GM06990 (cell line): ENCODE measurements around the gene RALGPS1.

ENCODE experiments used
- DNase-seq: peaks from one replicate; pipeline ENCODE4 v3.0.0-alpha.2; 2011; ENCODE audit not compliant: insufficient read length; ENCODE audit errors: extremely low read depth
- H3K27me3 ChIP-seq: replicated peaks from 2 replicates; pipeline ENCODE4 v1.6.0; 2011; ENCODE audit warnings: low read length; ENCODE audit not compliant: control insufficient read depth, insufficient read depth
- H3K36me3 ChIP-seq: 2 replicates; pipeline ENCODE4 v1.5.1; 2011; ENCODE audit warnings: low read length; ENCODE audit not compliant: control insufficient read depth, insufficient read depth
- H3K4me3 ChIP-seq: replicated peaks from 2 replicates; pipeline ENCODE4 v1.5.1; 2011; ENCODE audit warnings: low read depth, mild to moderate bottlenecking, control low read depth, low read length
- TF ChIP-seq, protein P1 (sequence below): IDR thresholded peaks from 2 replicates; pipeline ENCODE4 v1.5.1; 2011; ENCODE audit warnings: low read length, control low read depth, mild to moderate bottlenecking, inconsistent platforms; ENCODE audit not compliant: insufficient read depth, poor library complexity, severe bottlenecking

Gene RALGPS1

GRCh38 chr9:127050591-127051001, 136.0 kb downstream of the RALGPS1 start:
- H3K27me3 ChIP-seq: no peaks in the 10 kb centered on the region
- no peak overlapping the region for H3K4me3 ChIP-seq
- DNase-seq: no peak
- TF ChIP-seq, protein P1, sequence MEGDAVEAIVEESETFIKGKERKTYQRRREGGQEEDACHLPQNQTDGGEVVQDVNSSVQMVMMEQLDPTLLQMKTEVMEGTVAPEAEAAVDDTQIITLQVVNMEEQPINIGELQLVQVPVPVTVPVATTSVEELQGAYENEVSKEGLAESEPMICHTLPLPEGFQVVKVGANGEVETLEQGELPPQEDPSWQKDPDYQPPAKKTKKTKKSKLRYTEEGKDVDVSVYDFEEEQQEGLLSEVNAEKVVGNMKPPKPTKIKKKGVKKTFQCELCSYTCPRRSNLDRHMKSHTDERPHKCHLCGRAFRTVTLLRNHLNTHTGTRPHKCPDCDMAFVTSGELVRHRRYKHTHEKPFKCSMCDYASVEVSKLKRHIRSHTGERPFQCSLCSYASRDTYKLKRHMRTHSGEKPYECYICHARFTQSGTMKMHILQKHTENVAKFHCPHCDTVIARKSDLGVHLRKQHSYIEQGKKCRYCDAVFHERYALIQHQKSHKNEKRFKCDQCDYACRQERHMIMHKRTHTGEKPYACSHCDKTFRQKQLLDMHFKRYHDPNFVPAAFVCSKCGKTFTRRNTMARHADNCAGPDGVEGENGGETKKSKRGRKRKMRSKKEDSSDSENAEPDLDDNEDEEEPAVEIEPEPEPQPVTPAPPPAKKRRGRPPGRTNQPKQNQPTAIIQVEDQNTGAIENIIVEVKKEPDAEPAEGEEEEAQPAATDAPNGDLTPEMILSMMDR: no peak
- H3K36me3 ChIP-seq: no peaks in the 10 kb centered on the region

DNA sequence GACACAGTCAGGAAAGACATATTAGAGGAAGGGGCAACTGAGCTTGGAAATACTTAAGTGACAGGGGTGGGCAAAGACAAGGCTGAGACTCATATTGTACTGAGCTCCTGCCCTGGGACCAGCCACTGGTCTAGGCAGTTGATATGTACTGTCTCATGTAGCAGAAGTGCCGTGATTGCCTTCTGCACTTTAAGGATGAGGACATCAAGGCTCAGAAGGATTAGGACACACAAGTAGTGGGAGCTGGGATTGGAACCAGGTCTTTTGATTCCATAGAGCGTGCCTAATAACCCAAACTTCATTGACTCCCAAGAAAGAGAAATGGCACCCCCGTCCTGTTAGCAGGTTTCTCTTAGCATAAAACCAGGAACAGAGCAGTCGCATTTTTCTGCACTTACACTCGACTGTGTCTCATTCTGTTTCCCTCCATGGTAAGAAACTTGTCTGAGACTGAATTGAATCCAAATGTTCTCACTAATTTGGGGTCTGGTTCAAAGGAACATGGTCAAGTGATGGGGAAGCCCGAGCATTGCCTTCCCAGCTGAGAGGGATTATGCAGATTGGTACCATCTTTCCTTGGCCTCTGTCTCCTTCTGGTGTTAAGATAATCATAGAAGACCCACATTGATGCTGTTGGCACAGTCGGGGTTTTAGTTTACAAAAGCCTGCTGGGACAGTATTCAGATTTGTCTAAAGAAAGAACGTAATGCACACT, 137.5 kb downstream of the RALGPS1 start:
- DNase-seq: no peak
- H3K27me3 ChIP-seq: no peaks in the 10 kb centered on the region
- no peak overlapping the region for H3K4me3 ChIP-seq
- TF ChIP-seq, protein P1: no peak
- no peaks in the 10 kb centered on the region for H3K36me3 ChIP-seq

GRCh38 chr9:127053057-127053821, 138.7 kb downstream of the RALGPS1 start:
- H3K36me3 ChIP-seq: no peaks in the 10 kb centered on the region
- DNase-seq: no peak
- no peaks in the 10 kb centered on the region for H3K27me3 ChIP-seq
- TF ChIP-seq, protein P1: no peak
- no peak overlapping the region for H3K4me3 ChIP-seq

DNA sequence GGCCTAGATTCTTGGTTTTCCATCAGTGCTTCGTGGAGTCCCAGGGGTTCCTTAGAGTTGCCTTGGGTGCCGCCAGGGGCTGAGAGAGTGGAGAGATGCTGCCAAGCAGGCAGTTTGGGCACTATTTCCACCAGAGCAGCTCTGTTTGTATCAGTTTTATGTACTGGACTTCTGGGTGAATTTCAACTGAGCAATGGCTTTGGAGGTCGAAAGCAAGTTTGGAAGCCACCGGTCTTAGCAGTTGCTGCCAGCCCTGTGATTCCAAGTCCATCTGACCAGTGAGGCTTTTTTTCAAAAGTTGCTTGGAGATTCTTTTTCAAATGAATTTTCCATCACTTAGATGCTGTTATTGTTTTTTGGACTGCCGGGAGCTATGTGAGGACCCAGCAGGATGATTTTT, 139.4 kb downstream of the RALGPS1 start:
- TF ChIP-seq, protein P1: no peak
- Histone ChIP-seq H3K27me3 (no peaks in the 10 kb centered on the region), H3K4me3 (no peak overlapping the region), H3K36me3 (no peaks in the 10 kb centered on the region)
- DNase-seq: no peak

- Histone ChIP-seq H3K36me3 (no peaks in the 10 kb centered on the region), H3K4me3 (no peak overlapping the region), H3K27me3 (no peaks in the 10 kb centered on the region)
- no peak for DNase-seq
- TF ChIP-seq, protein P1: no peak
These were observed 141.3 kb downstream of the RALGPS1 start for GRCh38 chr9:127055745-127056402.
